Common myeloid progenitor, CD34-positive (primary cell): Measurements from ENCODE around the gene DNAH1.

Experiments used
- CTCF ChIA-PET: fragments of 350-600 bp; sonication (Branson Sonifier 250); formaldehyde crosslinking; loops from one replicate; lab custom pipeline; 2021; ENCODE audit warnings: antibody characterized with exemption; lab: Charles Lee
- POLR2A ChIA-PET: fragments of 350-600 bp; sonication (Branson Sonifier 250); formaldehyde crosslinking; loops from one replicate; lab custom pipeline; 2021; ENCODE audit warnings: antibody characterized with exemption; lab: Charles Lee
- DNase-seq, 3 donors: peaks; one replicate each; pipeline versions ENCODE4 v3.0.0 to v3.0.0-alpha.2; 2013
- H3K27ac ChIP-seq, 2 experiments: 1 replicate in 1 of 2; 2 replicates in 1 of 2; pipeline ENCODE4 v1.7.0; 2013; ENCODE audit warnings: inconsistent platforms in 2 of 2, low read length in 2 of 2, mild to moderate bottlenecking in 2 of 2, low read depth in 1 of 2, moderate library complexity in 1 of 2; ENCODE audit not compliant: severe bottlenecking in 2 of 2, insufficient read depth in 1 of 2, poor library complexity in 1 of 2
- H3K27me3 ChIP-seq, 5 experiments: replicated peaks in 2 of 5; 1 replicate in 3 of 5; 2 replicates in 2 of 5; pipeline versions ENCODE4 v1.6.1 to v1.7.0; 2013; ENCODE audit warnings: low read length in 4 of 5, mild to moderate bottlenecking in 2 of 5, moderate library complexity in 2 of 5, inconsistent platforms in 1 of 5; ENCODE audit not compliant: insufficient read depth in 5 of 5, control insufficient read depth in 4 of 5
- H3K36me3 ChIP-seq, 4 experiments: 1 replicate in 2 of 4; 2 replicates in 2 of 4; pipeline versions ENCODE4 v1.6.1 to v1.7.0; 2013; ENCODE audit warnings: low read length in 3 of 4, control low read depth in 1 of 4, mild to moderate bottlenecking in 1 of 4; ENCODE audit not compliant: control insufficient read depth in 4 of 4, insufficient read depth in 4 of 4
- H3K4me1 ChIP-seq, 4 experiments: 1 replicate in 3 of 4; 2 replicates in 1 of 4; pipeline versions ENCODE4 v1.6.1 to v1.7.1; 2013; ENCODE audit warnings: low read length in 3 of 4, mild to moderate bottlenecking in 3 of 4, control low read depth in 1 of 4, inconsistent platforms in 1 of 4, moderate library complexity in 1 of 4; ENCODE audit not compliant: control insufficient read depth in 4 of 4, insufficient read depth in 4 of 4; ENCODE audit errors: control extremely low read depth in 1 of 4
- H3K4me3 ChIP-seq, 7 experiments: 1 replicate in 4 of 7; 2 replicates in 3 of 7; pipeline versions ENCODE4 v1.5.1 to v1.7.0; 2013; ENCODE audit warnings: mild to moderate bottlenecking in 7 of 7, low read length in 6 of 7, moderate library complexity in 6 of 7, inconsistent platforms in 2 of 7, low read depth in 2 of 7, control low read depth in 1 of 7; ENCODE audit not compliant: insufficient read depth in 4 of 7, control insufficient read depth in 1 of 7; ENCODE audit errors: extremely low read depth in 1 of 7
- H3K9me3 ChIP-seq, 5 experiments: 1 replicate in 4 of 5; 2 replicates in 1 of 5; pipeline versions ENCODE4 v1.6.1 to v1.7.1; 2013; ENCODE audit warnings: low read length in 4 of 5, mild to moderate bottlenecking in 2 of 5, inconsistent platforms in 1 of 5, low read depth in 1 of 5, moderate library complexity in 1 of 5; ENCODE audit not compliant: control insufficient read depth in 4 of 5, insufficient read depth in 2 of 5; ENCODE audit errors: control extremely low read depth in 1 of 5
- WGBS: methylation state at CpG from one replicate; pipeline ENCODE4 v1.1.5; 2013; ENCODE audit not compliant: insufficient coverage; 5-methylcytosine and 5-hydroxymethylcytosine counted together

Gene DNAH1

DNA sequence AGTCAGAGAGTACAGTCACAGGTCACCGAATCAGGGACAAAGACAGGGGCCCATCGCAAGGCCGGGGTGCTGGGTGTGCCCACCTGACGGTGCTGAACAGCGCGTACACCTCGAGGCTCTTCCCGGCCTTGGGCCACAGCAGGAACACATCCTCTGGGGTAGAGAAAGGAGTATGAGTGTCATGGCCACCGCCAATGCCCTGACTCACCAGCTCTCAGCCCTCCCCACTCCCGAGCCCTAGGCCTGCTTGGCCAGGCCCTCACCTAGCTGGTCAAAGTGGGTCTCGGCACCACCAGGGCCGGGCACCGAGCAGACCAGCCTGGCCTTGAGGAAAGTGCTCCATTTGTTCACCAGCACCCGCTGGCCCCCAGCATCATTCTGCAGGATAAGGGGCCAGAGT is 124.6 kb downstream of the DNAH1 start:
- Histone ChIP-seq H3K4me3 (no peak overlapping the region), H3K36me3 (no peaks in the 10 kb centered on the region), H3K4me1 (peaks cover 0 to 14% (median 8%) of the 10 kb centered on the region in 4 experiments), H3K27ac (no peak overlapping the region), H3K27me3 (no peaks in the 10 kb centered on the region), H3K9me3 (no peaks in the 10 kb centered on the region)
- CTCF ChIA-PET, result interaction anchor here (15.4 kb wide), 1 partner anchor 16 kb away, joined by 477 read pairs; no protein-coding TSS in a partner anchor
- 96% methylated on average over 13 of the region's 14 CpGs for WGBS
- no peak for DNase-seq
- POLR2A ChIA-PET, result no interaction called here

DNA sequence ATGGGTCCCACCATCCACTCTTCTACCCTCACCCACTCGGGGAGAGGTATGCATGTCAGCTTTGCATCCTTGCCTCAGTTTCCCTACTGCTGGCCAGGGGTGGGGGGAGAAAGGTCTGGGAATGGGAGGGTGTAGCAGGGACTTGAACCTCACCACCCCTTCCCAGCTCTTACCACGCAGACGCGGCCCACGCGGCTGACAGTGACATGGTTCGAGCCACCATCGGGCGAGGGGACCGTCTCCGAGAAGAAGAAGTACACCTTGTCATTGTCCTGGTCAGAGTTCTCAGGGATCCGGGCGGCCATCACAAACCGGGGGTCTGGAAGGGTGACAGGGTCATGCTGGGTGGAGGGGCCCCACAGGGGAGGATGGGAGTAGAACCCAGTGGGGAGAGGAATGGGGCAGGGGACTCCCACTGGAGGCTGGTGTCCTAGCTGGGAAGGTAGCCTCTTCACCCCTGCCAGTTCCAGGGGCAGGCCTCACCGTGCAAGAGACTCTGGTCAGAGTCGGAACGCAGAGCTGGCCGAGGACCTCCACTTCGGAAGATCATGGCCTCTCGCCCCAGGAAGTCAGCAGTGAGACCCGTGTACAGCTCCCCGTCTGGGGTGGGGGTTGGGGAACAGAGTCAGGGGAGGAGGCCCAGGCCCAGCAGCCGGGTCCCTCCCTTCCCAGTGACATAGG is 125.1 kb downstream of the DNAH1 start:
- Histone ChIP-seq H3K27ac (no peak overlapping the region), H3K9me3 (no peaks in the 10 kb centered on the region), H3K4me1 (peaks cover 0 to 14% (median 8%) of the 10 kb centered on the region in 4 experiments), H3K27me3 (no peaks in the 10 kb centered on the region), H3K36me3 (no peaks in the 10 kb centered on the region), H3K4me3 (no peak overlapping the region)
- no peak for DNase-seq
- WGBS, result 94% methylated on average over 16 of the region's 23 CpGs
- ChIA-PET POLR2A (no interaction called here), CTCF (interaction anchor here (1.0 to 15.4 kb wide), 2 partner anchors 17 kb away, joined by 3 to 477 read pairs; no protein-coding TSS in a partner anchor)

DNA sequence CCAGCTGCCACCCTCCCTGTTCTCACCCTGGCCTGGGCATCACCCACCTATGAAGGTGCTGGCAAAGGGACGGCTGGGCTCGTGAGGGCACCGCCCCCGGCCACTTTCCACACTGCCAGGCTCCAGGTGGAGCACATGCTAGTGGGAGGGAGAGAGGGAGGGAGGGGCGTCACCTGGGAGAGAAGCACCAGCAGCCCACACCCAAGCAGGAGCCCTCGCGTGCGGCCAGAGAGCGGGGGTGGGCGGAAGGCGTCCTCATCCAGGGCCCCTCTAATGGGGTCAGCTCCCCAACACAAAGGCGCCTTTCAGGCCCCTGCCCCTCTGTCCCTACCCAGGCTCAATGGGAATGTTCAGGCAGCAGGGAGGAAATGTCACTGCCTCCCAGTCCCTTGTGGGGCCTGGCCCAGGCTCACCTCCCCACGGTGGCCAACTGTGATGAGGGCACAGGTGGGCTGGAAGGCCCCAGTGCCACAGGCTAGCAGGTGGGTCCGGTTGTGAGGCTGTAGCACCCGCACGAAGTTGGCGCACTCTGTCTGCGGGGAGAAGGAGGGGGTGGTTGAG is 125.7 kb downstream of the DNAH1 start:
- POLR2A ChIA-PET, result no interaction called here
- DNase-seq, result no peak
- H3K36me3 ChIP-seq, result no peaks in the 10 kb centered on the region
- 97% methylated on average over 13 of the region's 18 CpGs for WGBS
- H3K27me3 ChIP-seq, result no peaks in the 10 kb centered on the region
- peaks cover 0 to 11% (median 7%) of the 10 kb centered on the region in 4 experiments for H3K4me1 ChIP-seq
- H3K4me3 ChIP-seq, result no peak overlapping the region
- H3K27ac ChIP-seq, result no peak overlapping the region
- H3K9me3 ChIP-seq, result no peaks in the 10 kb centered on the region
- CTCF ChIA-PET, result interaction anchor here (1.0 to 15.4 kb wide), 2 partner anchors 16 to 18 kb away, joined by 3 to 477 read pairs; no protein-coding TSS in a partner anchor

DNA sequence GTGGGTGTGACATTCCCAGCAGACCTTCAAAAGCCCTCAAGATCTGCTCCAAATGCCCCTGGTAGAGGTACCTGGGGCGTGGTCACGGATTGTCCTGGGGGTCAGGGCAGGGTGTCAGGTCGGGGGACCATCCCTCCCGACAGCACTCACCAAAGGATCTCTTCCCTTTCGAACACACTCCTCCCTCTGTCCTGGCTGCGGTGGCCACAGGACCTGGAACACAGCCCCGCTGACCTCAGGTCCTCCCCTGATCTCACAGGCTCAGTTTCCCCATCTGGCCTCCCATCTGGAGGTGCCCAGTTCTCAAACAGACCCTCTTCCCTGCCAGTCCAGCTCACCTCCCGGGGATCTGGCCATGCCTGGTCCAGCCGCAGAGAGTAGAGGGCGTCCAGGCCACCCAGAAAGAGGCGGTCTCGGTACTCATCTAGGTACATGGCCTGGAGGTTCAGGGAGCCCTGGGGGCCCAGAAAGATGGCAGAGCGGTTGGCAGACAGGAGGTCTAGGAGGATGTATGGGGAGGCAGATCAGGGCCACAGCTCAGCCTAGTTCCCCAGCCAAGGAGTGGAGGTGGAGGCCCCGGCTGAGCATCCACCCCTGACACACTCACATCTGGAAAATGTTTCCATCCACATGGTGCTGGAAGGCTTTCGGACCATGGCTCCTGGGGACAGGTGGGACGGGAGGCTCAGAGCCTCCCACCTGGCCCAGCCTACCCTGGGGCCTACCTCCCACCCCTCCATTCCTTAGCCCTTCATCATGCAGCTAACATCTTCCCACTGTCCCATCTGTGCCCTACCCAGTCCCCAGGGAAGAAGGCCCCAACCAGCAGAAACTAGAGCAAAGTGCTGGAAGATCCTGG is 126.5 kb downstream of the DNAH1 start:
- ChIA-PET POLR2A (no interaction called here), CTCF (interaction anchor here (15.4 kb wide), 1 partner anchor 18 kb away, joined by 477 read pairs; no protein-coding TSS in a partner anchor)
- H3K36me3 ChIP-seq, result no peaks in the 10 kb centered on the region
- no peak overlapping the region for H3K4me3 ChIP-seq
- peaks cover 0 to 11% (median 6%) of the 10 kb centered on the region in 4 experiments for H3K4me1 ChIP-seq
- no peaks in the 10 kb centered on the region for H3K9me3 ChIP-seq
- 96% methylated on average over 16 of the region's 16 CpGs for WGBS
- no peaks in the 10 kb centered on the region for H3K27me3 ChIP-seq
- no peak for DNase-seq
- H3K27ac ChIP-seq, result no peak overlapping the region

GRCh38 chr3:52443268-52443610 is 127.1 kb downstream of the DNAH1 start:
- H3K4me1 ChIP-seq, result peaks cover 0 to 11% (median 6%) of the 10 kb centered on the region in 4 experiments
- H3K27ac ChIP-seq, result no peak overlapping the region
- no peaks in the 10 kb centered on the region for H3K9me3 ChIP-seq
- no peak overlapping the region for H3K4me3 ChIP-seq
- DNase-seq, result no peak
- H3K36me3 ChIP-seq, result no peaks in the 10 kb centered on the region
- WGBS, result 100% methylated on average over 4 of the region's 8 CpGs
- H3K27me3 ChIP-seq, result no peaks in the 10 kb centered on the region
- ChIA-PET CTCF (interaction anchor here (0.9 to 15.4 kb wide), 2 partner anchors 9 to 19 kb away, joined by 3 to 477 read pairs; no protein-coding TSS in a partner anchor), POLR2A (no interaction called here)

DNA sequence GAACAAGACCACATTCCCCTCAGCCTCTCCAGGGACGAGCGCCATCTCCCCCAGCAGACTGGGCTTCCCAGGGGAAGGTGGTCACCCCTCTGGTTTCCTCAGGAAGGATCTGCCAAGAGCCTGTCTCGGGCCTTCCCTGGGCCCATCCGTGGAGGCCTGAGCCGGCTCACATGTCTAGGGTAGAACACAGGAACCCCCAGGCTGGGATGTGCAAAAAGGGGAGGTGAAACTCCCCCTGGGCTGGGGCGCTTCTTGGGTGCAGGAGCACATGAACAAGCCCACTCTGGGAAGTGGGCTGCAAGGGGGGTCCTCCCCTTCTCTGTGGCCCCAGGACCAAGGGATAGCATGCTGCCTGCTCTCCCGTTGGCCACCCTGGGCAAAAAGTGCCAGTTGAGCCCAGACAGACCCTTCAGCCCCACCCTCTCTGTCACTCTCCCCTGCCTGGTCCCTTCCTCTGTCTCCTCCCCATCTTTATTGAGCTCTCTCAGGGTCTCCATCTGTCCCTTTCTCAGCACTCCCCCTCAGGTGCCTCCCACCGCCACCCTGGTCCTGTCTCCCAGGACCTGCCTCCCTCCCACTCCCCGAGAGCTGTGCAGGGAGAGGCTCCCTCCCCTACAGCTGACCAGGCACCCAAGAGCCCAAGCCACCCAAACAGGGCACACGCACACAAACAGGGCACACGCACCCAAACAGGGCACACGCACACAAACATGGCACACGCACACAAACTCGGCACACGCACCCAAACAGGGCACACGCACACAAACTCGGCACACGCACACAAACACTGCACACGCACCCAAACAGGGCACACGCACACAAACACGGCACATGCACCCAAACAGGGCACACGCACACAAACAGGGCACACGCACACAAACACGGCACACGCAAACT is 127.9 kb downstream of the DNAH1 start:
- POLR2A ChIA-PET, result no interaction called here
- DNase-seq, result no peak
- peaks cover 0 to 11% (median 6%) of the 10 kb centered on the region in 4 experiments for H3K4me1 ChIP-seq
- H3K27ac ChIP-seq, result no peak overlapping the region
- CTCF ChIA-PET, result interaction anchor here (0.9 to 15.4 kb wide), 3 partner anchors 9 to 58 kb away, joined by 3 to 477 read pairs (median 5); no protein-coding TSS in a partner anchor
- H3K9me3 ChIP-seq, result no peaks in the 10 kb centered on the region
- H3K4me3 ChIP-seq, result no peak overlapping the region
- no peaks in the 10 kb centered on the region for H3K27me3 ChIP-seq
- 93% methylated on average over 17 of the region's 25 CpGs for WGBS
- no peaks in the 10 kb centered on the region for H3K36me3 ChIP-seq
